GM19035 (cell line): ENCODE measurements around the gene DHRS4L2.
"Not testable (repeated sequence)": the region's sequence is repeated elsewhere in the genome, so short reads cannot be mapped to it uniquely, and the experiment has no call there.

Source experiments
- ATAC-seq: cut with Tn5 transposase; IDR thresholded peaks from one replicate; pipeline ENCODE4 v1.9.1; 2021; ENCODE audit not compliant: unreplicated experiment

The DHRS4L2 gene

GRCh38 chr14:23988607-23989363 lies at the start of gene DHRS4L2:
Gene DHRS4L2 (plus strand): TSS chr14:23988929. CDS start chr14:23988948, 19 bp downstream.
- peak; percentile 87 for ATAC-seq

- no peak for ATAC-seq
Observed at GRCh38 chr14:23939607-23940326, 49.0 kb upstream of the DHRS4L2 start.

GRCh38 chr14:23941230-23941629 lies 47.5 kb upstream of the DHRS4L2 start:
- ATAC-seq: no peak

- ATAC-seq: no peak
Observed at GRCh38 chr14:23941669-23942068, 47.1 kb upstream of the DHRS4L2 start.

GRCh38 chr14:23942587-23942986 lies 46.1 kb upstream of the DHRS4L2 start:
- no peak for ATAC-seq

GRCh38 chr14:23949069-23949468 lies 39.7 kb upstream of the DHRS4L2 start:
- not testable (repeated sequence) for ATAC-seq

- no peak for ATAC-seq
Observed at GRCh38 chr14:23950411-23951135, 38.2 kb upstream of the DHRS4L2 start.

- not testable (repeated sequence) for ATAC-seq
Observed at GRCh38 chr14:23951136-23951466, 37.6 kb upstream of the DHRS4L2 start.

- no peak for ATAC-seq
Observed at GRCh38 chr14:23951590-23952201, 37.0 kb upstream of the DHRS4L2 start.

- ATAC-seq: not testable (repeated sequence)
Observed at GRCh38 chr14:23953116-23953463, 35.6 kb upstream of the DHRS4L2 start.

GRCh38 chr14:23953464-23954278 lies 35.1 kb upstream of the DHRS4L2 start, which contains the start of gene DHRS4:
Gene DHRS4 (plus strand): TSS chr14:23953770. CDS start chr14:23953789, 19 bp downstream.
- ATAC-seq: peak; percentile 84

- ATAC-seq: peak; percentile 17
Observed at GRCh38 chr14:23954279-23954614, 34.5 kb upstream of the DHRS4L2 start.

GRCh38 chr14:23954965-23955364 lies 33.8 kb upstream of the DHRS4L2 start:
- not testable (repeated sequence) for ATAC-seq

- not testable (repeated sequence) for ATAC-seq
Observed at GRCh38 chr14:23955811-23956210, 32.9 kb upstream of the DHRS4L2 start.

- ATAC-seq: not testable (repeated sequence)
Observed at GRCh38 chr14:23957913-23958569, 30.7 kb upstream of the DHRS4L2 start.

GRCh38 chr14:23960899-23961298 lies 27.8 kb upstream of the DHRS4L2 start:
- not testable (repeated sequence) for ATAC-seq

- ATAC-seq: not testable (repeated sequence)
Observed at GRCh38 chr14:23961704-23962103, 27.0 kb upstream of the DHRS4L2 start.

GRCh38 chr14:23969130-23969480 lies 19.6 kb upstream of the DHRS4L2 start:
- ATAC-seq: peak; percentile 38

GRCh38 chr14:23969481-23970282 lies 19.0 kb upstream of the DHRS4L2 start:
- ATAC-seq: peak; percentile 87
